Heart right ventricle (tissue), 16 donors: ENCODE measurements around the gene MYH11. TPM values are rescaled to one million over a fixed set of nuclear protein-coding genes. Genes with fewer than 3 reads are reported as not detected.

ENCODE experiments used
- ATAC-seq, 8 donors: fragments of 200-7000 bp; cut with Tn5 transposase; one replicate each; pipeline ENCODE4 v1.9.1; 2020; ENCODE audit warnings: mild to moderate bottlenecking in 8 of 8, moderate library complexity in 8 of 8, moderate number of reproducible peaks in 1 of 8
- DNase-seq, 2 donors: peaks; one replicate each; pipeline ENCODE4 v3.0.0-alpha.2; 2020
- H3K27ac ChIP-seq, 10 donors: fragments of 200-600 bp; sonication (generic) in 2 of 10; one replicate each; pipeline versions ENCODE4 v1.5.0 to v1.8.0; 2020 to 2022; ENCODE audit warnings: mild to moderate bottlenecking in 3 of 10
- H3K27me3 ChIP-seq, 7 donors: fragments of 200-600 bp; one replicate each; pipeline ENCODE4 v1.8.0; 2021 to 2022; ENCODE audit warnings: mild to moderate bottlenecking in 2 of 7
- H3K36me3 ChIP-seq, 9 donors: fragments of 200-600 bp; sonication (generic) in 1 of 9; one replicate each; pipeline versions ENCODE4 v1.5.0 to v1.8.0; 2020 to 2022; ENCODE audit warnings: mild to moderate bottlenecking in 2 of 9
- H3K4me1 ChIP-seq, 9 donors: fragments of 200-600 bp; sonication (generic) in 1 of 9; one replicate each; pipeline versions ENCODE4 v1.5.0 to v1.8.0; 2020 to 2022; ENCODE audit warnings: mild to moderate bottlenecking in 4 of 9
- H3K4me3 ChIP-seq, 10 donors: fragments of 200-600 bp; sonication (generic) in 2 of 10; one replicate each; pipeline versions ENCODE4 v1.5.0 to v1.8.0; 2020 to 2022; ENCODE audit warnings: mild to moderate bottlenecking in 7 of 10, moderate library complexity in 2 of 10
- H3K9me3 ChIP-seq, 11 donors: fragments of 200-600 bp in 10 of 11; sonication (generic) in 2 of 11; one replicate each; pipeline versions ENCODE4 v1.5.0 to v1.8.0; 2013 to 2022; ENCODE audit warnings: mild to moderate bottlenecking in 2 of 11, control low read depth in 1 of 11, moderate library complexity in 1 of 11
- CTCF ChIP-seq, 9 donors: fragments of 200-600 bp; sonication (generic) in 2 of 9; IDR thresholded peaks; one replicate each; pipeline versions ENCODE4 v1.5.0 to v1.8.0; 2021 to 2022; ENCODE audit warnings: antibody characterized with exemption in 9 of 9, mild to moderate bottlenecking in 5 of 9, moderate library complexity in 1 of 9
- WGBS, 2 donors: extraction: QIAGEN DNeasy Blood & Tissue Kit; methylation state at CpG; one replicate each; pipeline ENCODE4 v1.1.7; 2013; ENCODE audit warnings: inconsistent platforms in 1 of 2; 5-methylcytosine and 5-hydroxymethylcytosine counted together
- intact Hi-C, 10 donors: fragments of 100-400 bp; cut with DNase I; formaldehyde crosslinking; loops; one replicate each; pipeline versions ENCODE4 v1.11.1 to v1.14.2; 2022
- polyA plus RNA-seq, 2 donors: library from polyadenylated mRNA; stranded (reverse); fragments of 200-250 nt; gene quantifications; one replicate each; pipeline ENCODE4 v1.2.3, GENCODE V29; 2013
- total RNA-seq, 10 donors: library from RNA; stranded (reverse); fragmentation: NEBNext Ultra II Directional in 3 of 10; extraction: Animal tissue kit (Norgen Biotek cat#: 25700) in 3 of 10; gene quantifications; one replicate each; pipeline versions ENCODE4 v1.2.1 to v1.2.4, GENCODE V29; 2021 to 2023
- donor health status: Arrhythmogenic right ventricular cardiomyopathy.
- donor health status: ischemic (EF 13 %, LVEDD 7.1; RV severe dilation, severe dysfunction).
- donor health status: healthy with polysubstance abuse.
- donor health status: DM: no; HTN: yes; CAD: no.
- donor health status: DM: no; HTN: no; CAD: no.
- donor health status: ischemic (EF 25% LVEDD 6.9; RV normal size, moderate dysfunction).
- donor health status: ischemic (EF 25% LVEDD 5.7; RV mildly dilated, moderate dysfunction).
- donor health status: healthy.
- donor health status: DM: yes; HTN: yes; CAD: no.
- donor health status: Ischemic cardiomyopathy.
- donor health status: ischemic (EF 35%, LVEDD 5.7; RV mildly dilated, moderate dysfunction).
- donor health status: nonischemic (EF 11% LVEDD 7.7; RV severe dilation, severe dysfunction).
- donor health status: DM: yes; HTN: yes; CAD: no.
- donor health status: PGD.
- donor health status: ischemic (EF 29% LVEDD 5.4; RV normal size, mild dysfunction).
- donor health status: nonischemic (EF 23%, LVEDD 6.1; RV moderate dilation, normal function).

Gene MYH11
- total and polyA plus RNA-seq, 12 donors = 9.8 to 46.7 (median 23.5) TPM

- intact Hi-C loops = loop anchor here in 6 of 10 donors (5.0 to 10.0 kb wide), 5 partner anchors 64 to 139 kb away; no protein-coding TSS in a partner anchor
- no peaks in the 10 kb centered on the region for H3K9me3 ChIP-seq
- WGBS, 2 donors = 0% methylated on average over 41 of the region's 41 CpGs
- peaks cover 0 to 33% (median 28%) of the 10 kb centered on the region in 9 donors for H3K4me1 ChIP-seq
- ATAC-seq (peak; percentile 100), DNase-seq (peak; percentile 99 to 100)
- TF ChIP-seq CTCF (IDR thresholded peaks at IDR 0.05) = peak in 5 of 9 donors; percentile 22 to 38 (median 31)
- no peaks in the 10 kb centered on the region for H3K27me3 ChIP-seq
- H3K4me3 ChIP-seq = peak within 1 kb of the TSS; percentile 62 to 99 (median 78)
- peak within 1 kb of the TSS; percentile 31 to 95 (median 88) for H3K27ac ChIP-seq
- peaks cover 0 to 7% (median 0%) of the 10 kb centered on the region in 9 donors for H3K36me3 ChIP-seq
These were observed 31.5 kb upstream of the MYH11 start, which contains the start of gene CEP20 for GRCh38 chr16:15888072-15888976. Gene CEP20 (minus strand): TSS chr16:15888603. CDS start chr16:15888585, 18 bp downstream.

- TF ChIP-seq CTCF (IDR thresholded peaks at IDR 0.05) = no peak
- ATAC-seq = no peak
- peaks cover 0 to 17% (median 5%) of the 10 kb centered on the region in 9 donors for H3K36me3 ChIP-seq
- intact Hi-C loops = loop anchor here in 6 of 10 donors (5.0 to 10.0 kb wide), 5 partner anchors 65 to 140 kb away; no protein-coding TSS in a partner anchor
- H3K4me3 ChIP-seq = peak overlapping the region in 8 of 10 donors; percentile 62 to 99 (median 85)
- peak overlapping the region in 1 of 10 donors; percentile 93 for H3K27ac ChIP-seq
- no peak for DNase-seq
- no peaks in the 10 kb centered on the region for H3K27me3 ChIP-seq
- no peaks in the 10 kb centered on the region for H3K9me3 ChIP-seq
- peaks cover 0 to 33% (median 28%) of the 10 kb centered on the region in 9 donors for H3K4me1 ChIP-seq
- WGBS, 2 donors = 90 to 92% methylated on average over 4 of the region's 4 CpGs
These were observed 30.5 kb upstream of the MYH11 start for GRCh38 chr16:15887283-15887682.

GRCh38 chr16:15886078-15886477, 29.2 kb upstream of the MYH11 start:
- no peaks in the 10 kb centered on the region for H3K9me3 ChIP-seq
- intact Hi-C loops = loop anchor here in 6 of 10 donors (5.0 to 10.0 kb wide), 5 partner anchors 66 to 141 kb away; no protein-coding TSS in a partner anchor
- H3K27me3 ChIP-seq = no peaks in the 10 kb centered on the region
- no peak for ATAC-seq
- H3K36me3 ChIP-seq = peaks cover 0 to 29% (median 13%) of the 10 kb centered on the region in 9 donors
- H3K4me1 ChIP-seq = peaks cover 0 to 33% (median 28%) of the 10 kb centered on the region in 9 donors
- no peak overlapping the region for H3K27ac ChIP-seq
- no peak overlapping the region for H3K4me3 ChIP-seq
- no peak for TF ChIP-seq CTCF (IDR thresholded peaks at IDR 0.05)
- DNase-seq = no peak
- 49 to 73% methylated on average over 1 of the region's 1 CpG for WGBS, 2 donors

- H3K27me3 ChIP-seq = no peaks in the 10 kb centered on the region
- no peaks in the 10 kb centered on the region for H3K9me3 ChIP-seq
- 91 to 93% methylated on average over 5 of the region's 5 CpGs for WGBS, 2 donors
- peaks cover 0 to 33% (median 28%) of the 10 kb centered on the region in 9 donors for H3K4me1 ChIP-seq
- no peak overlapping the region for H3K27ac ChIP-seq
- H3K36me3 ChIP-seq = peaks cover 0 to 34% (median 13%) of the 10 kb centered on the region in 9 donors
- no peak for TF ChIP-seq CTCF (IDR thresholded peaks at IDR 0.05)
- intact Hi-C loops = loop anchor here in 6 of 10 donors (5.0 to 10.0 kb wide), 5 partner anchors 67 to 142 kb away; no protein-coding TSS in a partner anchor
- ATAC-seq (no peak), DNase-seq (no peak)
- no peak overlapping the region for H3K4me3 ChIP-seq
These were observed 28.8 kb upstream of the MYH11 start for GRCh38 chr16:15885560-15886001.
